HG03432 (cell line): Measurements from ENCODE around the gene TOP2A.
"Not testable (repeated sequence)": the region's sequence is repeated elsewhere in the genome, so short reads cannot be mapped to it uniquely, and the experiment has no call there.

Source experiments
- ATAC-seq: cut with Tn5 transposase; IDR thresholded peaks from one replicate; pipeline ENCODE4 v1.9.1; 2021; ENCODE audit warnings: mild to moderate bottlenecking, moderate library complexity; ENCODE audit not compliant: unreplicated experiment

The TOP2A gene

DNA sequence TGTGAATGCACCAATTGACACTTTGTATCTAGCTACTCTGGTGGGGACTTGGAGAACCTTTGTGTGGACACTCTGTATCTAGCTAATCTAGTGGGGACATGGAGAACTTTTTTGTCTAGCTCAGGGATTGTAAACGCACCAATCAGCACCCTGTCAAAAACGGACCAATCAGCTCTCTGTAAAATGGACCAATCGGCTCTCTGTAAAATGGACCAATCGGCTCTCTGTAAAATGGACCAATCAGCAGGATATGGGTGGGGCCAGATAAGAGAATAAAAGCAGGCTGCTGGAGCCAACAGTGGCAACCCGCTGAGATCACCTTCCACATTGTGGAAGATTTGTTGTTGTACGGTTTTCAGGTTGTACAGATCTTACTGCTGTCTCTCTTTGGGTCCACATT is 41.2 kb downstream of the TOP2A start:
- not testable (repeated sequence) for ATAC-seq

DNA sequence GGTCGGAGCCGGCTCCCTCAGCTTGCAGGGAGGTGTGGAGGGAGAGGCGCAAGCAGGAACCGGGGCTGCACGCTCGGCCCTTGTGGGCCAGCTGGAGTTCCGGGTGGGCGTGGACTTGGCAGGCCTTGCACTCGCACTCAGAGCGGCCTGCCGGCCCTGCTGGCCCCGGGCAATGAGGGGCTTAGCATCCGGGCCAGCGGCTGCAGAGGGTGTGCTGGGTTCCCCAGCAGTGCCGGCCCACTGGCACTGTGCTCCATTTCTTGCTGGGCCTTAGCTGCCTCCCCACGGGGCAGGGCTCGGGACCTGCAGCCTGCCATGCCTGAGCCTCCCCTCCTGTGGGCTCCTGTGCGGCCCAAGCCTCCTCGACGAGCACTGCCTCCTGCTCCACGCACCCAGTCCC is 41.9 kb downstream of the TOP2A start:
- not testable (repeated sequence) for ATAC-seq

DNA sequence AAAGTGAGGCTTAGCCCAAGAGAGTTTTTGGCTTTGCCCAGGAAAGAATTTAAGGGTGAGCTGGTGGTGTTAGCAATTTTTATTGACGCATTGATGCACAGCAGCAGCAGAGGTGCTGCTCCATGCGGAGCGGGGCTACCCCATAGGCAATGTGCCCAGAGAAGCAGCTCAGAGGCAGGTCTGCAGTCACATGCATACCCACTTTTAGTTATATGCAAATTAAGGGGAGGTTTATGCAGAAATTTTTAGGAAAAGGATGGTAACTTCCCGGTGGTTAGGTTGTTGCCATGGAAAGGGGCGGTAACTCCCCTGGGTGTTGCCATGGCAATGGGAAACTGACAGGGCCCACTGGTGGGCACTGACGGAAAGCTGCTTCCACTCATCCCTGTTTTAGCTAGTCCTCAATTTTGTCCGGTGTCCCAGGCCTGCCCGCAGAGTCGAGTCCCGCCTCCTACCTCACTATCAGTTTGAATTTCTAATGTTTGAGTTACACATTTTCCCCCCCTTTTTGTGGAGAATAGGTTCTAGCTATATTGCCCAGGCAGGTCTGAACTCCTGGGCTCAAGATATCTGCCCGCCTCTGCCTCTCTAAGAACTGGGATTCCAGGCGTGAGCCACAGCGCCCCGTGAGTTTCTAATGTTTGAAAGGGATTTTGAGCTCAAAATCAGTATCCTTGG is 42.7 kb downstream of the TOP2A start:
- no peak for ATAC-seq

DNA sequence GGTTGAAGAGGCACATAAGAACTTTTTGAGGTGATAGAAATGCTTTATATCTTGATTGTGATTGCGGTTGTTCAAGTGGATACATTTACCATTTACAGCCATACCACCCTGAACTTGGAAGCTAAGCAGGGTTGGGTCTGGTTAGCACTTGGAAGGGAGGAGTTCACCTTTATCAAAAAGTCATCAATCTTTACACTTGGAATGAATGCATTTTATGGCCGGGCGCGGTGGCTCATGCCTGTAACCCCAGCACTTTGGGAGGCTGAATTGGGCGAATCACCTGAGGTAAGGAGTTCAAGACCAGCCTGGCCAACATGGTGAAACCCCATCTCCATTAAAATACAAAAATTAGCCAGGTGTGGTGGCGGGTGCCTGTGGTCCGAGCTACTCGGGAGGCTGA is 43.7 kb downstream of the TOP2A start:
- ATAC-seq: no peak

DNA sequence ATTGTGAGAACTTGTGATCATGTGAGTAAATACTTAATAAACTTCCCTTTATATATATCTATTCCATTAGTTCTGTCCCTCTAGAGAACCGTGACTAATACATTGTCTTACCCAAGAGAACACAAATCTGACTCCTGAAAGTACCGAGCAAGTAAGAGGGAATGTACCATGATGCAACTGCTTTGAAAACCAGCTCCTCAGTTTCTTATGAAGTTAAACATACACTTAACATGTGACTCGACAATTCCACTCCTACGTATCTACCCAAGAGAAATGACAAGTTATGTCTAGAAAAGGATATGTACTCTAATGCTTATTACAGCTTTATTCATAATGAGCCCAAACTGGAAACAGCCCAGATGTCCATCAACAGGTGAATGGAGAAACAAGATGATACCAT is 44.4 kb downstream of the TOP2A start:
- no peak for ATAC-seq

DNA sequence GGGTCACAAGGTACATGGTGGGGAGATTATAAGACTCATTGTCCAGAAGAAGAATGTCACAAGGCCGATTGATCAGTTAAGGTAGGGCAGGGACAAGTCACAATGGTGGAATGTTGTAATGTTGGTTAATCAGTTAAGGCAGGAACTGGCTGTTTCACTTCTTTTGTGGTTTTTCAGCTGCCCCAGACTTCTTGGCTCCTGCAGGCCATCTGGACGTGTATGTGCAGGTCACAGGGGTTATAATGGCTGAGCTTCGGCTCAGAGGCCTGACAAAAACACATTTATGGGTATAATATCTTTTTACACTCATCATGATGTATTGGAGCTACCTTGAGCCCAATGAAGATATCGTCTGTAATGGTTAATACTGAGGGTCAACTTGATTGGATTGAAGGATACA is 45.1 kb downstream of the TOP2A start:
- not testable (repeated sequence) for ATAC-seq

DNA sequence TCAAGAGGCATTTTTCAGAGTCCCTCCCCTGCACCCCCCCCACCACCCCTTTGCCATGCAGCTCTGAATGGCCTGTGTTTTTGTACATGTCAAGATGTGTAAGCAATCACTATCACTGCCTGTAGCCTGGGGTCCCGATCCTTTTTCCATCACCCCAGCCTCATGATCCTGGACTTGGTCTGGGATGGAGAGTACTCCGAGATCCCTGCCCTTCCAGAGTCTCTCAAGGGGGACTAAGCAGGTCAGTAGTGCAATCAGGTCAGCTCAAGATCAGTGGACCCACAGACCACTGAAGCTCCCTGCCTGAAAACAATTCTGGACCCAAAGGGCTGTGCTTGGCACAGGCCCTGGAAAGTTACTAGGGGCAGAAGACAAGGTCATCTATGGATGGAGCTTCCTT is 45.7 kb downstream of the TOP2A start:
- ATAC-seq: no peak

DNA sequence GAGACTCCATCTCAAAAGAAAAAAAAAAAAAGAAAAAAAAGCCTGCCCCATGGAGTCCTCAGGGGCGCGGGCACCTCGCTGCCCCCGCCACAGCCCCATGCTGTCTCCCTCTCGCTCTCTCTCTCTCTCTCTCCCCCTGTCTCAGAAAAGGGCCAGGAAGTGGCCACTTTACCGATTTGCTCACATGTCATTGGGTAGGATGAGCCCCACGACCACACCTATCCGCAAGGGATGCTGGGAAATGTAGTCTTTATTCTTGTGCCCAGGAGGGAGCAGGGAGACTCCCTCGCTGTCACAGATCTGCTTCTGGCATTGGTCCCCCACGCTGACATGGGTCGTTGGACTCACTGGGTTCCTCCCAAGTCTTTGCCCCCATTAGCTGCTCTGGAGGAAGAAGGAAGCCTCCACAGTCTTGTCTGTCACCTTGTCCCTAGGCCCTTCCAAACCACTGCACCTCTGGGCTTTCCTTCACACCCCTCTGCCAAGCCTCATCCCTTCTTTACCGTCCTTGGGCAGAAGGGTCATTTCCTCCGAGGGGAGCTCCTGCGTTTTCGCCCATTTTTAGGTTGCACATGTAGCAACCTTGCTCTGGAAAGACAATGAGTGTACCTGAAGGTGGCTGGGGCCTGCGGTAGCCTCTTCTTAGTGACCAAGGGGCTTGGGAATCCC is 46.3 kb downstream of the TOP2A start:
- no peak for ATAC-seq

DNA sequence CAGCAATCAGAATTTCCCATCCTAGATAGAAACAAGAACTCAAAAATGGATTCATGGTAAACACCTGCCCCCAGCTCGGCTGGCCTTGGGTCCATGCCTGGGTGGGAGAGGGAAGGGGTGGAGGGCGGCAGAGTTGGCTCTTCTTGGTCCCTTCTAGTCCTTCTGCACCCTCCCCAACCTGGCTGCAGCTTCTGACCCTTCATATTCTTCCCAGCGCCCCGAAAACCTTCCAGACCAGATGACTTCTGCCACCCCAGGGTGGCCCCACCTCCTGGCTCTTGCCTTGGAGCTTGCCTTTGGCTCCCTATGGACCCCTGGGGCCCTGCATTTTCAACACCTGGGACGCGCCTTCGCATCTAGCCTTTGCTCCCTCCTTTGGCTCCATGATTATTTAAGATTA is 47.8 kb downstream of the TOP2A start:
- ATAC-seq: no peak

DNA sequence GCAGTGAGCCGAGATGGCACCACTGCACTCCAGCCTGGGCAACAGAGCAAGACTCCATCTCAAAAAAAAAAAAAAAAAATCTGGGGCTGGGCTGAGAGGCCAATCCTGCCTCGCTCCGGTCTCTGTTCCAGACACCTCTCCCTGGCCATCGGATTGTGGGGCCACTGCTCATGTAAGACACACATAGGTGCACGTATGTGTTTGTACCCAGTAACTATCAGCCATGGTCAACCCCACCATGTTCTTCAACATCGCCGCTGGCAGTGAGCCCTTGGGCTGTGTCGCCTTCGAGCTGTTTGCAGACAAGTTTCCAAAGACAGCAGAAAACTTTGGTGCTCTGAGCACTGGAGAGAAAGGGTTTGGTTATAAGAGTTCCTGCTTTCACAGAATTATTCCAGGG is 50.0 kb downstream of the TOP2A start:
- not testable (repeated sequence) for ATAC-seq

DNA sequence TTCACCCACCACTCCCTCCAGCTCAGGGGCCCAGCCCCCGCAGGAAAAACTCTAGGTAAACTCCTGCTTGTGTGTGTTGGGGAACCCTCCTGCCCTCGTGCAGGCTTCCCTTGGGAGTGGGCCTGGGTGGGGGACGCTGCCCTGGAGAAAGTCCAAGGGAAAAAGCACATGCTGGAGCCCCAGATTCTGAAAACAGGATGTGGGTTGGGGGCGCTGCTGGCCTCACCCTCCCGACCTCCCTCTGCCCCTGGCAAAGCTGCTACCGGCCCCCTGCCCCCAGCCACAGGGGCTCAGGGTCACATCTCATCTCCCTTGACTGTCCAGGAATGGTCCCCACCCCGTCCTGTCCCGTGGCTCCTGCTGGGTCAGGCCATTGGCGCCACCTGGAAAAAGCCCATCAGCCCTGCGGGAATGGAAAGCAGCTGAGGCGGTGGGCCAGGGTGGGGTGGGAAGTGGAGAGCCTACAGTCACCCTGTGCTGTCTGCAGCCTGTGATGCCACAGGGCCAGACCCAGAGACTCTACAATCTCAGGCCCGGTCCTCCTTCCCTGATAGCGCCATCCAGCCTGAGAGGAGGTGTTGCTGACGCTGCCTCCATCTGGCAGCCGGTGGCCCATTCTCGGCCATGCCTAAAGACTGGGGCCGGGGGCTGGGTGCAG is 50.7 kb downstream of the TOP2A start:
- ATAC-seq: no peak

DNA sequence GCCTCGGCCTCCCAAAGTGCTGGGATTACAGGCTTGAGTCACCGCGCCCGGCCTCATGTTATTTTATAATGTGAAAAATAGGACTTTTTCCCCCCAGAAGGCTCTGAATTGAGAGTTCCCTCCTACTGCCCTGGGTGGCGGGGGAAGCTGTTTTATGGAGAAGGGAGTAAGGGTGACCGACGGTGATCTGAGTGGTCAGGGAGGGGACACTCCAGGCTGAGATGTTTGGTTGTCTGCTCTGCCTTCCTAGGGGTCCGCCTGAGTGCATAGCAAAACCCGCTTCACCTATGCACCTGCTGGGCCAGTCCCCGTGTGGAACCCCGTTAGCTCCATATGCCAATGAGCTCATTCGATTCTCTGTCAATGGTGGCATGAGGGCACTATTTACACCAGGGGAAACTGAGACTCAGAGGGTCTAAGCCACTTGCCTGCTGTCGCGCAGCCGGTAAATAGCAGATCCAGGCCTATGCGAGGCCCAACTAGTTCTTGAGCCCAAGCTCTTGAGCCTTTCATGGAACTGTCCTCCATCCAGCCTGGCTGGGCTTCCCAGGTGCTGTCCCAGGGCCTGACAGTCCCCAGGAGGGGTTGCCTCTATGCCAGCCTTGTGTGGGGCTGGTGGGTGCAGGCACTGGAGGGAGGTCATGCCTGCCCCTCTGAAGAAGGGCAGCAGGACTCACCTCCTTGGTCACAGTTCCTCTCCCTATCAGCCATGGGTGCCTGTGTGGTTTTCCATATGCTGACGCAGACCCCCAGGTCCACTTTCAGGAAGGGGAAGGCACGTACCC is 51.4 kb downstream of the TOP2A start:
- no peak for ATAC-seq

DNA sequence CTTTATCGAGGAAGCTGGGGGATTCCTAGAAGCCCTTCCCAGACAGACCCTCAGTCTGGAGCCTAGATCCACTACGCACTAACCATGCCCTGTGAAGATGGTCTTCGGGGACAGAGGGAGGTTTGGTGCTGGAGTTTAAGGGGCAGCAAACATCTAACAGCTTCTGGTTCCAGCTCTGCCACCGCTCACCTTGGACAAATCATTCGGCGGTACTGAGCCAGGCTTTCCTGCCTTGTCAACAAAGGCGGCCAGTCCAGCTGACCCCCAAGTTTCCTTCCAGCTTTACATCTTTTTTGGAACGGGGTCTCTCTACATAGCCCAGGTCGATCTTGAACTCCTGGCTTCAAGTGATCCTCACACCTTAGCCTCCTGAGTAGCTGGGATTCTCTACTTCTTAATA is 52.8 kb downstream of the TOP2A start:
- no peak for ATAC-seq

DNA sequence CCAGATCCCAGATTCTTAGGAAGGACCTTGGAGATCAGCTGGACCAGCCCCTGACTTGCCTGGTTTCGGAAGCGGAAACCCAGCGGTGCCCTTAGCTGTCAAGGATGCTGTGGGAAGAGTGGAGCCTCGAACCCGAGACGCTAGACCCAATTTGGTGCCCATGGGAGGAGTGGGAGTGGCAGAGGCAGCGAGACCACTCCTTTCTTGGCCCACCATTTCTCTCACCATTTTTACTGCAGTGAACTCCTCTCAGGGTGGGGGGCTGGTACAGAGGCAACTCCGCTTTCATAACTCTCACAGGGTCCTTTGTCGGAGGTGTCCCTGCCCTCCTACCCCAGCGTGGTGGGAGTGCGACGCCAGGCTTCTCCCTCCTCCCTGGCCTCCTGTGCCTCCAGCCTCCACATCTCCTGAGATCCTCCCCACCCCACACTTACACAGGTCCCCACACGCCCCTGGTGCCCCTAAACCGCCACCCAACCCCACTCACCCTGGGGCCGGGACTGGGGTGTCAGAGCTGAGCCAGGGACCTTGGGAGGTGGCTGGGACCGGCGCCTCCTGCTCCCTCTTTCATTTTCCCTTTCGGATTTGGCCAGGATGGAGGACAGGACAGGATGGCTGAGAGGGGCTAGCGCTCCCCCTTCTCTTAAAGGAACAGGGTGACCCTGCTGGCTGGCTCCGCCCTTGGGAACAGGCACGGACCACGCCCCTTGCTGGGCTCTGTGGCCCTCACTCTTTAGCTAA is 53.4 kb downstream of the TOP2A start, which contains the start of gene GJD3:
Gene GJD3 (minus strand): TSS at position 617 of the 741 bp plus-strand sequence. CDS start 922 bp downstream, outside the sequence.
- ATAC-seq: no peak

DNA sequence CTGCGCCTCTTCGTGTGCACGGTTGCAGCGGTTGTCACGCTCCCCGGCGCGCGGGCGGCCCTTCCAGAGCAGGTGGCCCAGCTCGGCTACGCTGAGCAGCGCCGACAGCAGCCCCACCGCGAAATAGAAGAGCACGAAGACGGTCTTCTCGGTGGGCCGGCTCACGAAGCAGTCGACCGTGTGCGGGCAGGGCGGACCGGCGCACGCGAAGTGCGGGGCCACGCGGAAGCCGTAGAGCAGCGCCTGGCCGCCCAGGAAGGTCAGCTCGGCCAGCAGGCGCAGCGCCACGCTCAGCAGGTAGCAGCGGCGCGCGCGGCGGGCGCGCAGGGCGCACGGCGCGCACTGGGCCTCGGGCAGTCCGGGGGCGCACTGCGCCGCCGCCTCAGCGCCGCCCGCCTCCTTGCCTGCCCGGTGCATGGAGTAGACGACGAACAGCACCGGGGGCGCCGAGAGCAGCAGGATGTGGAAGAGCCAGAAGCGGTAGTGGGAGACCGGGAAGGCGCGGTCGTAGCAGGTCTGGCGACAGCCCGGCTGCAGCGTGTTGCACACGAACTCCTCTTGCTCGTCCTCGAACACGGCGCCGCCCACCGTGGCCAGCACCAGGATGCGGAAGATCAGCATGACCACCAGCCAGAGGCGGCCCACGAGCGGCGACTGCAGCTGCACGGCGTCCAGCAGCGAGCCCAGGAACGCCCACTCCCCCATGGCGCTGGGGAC is 54.4 kb downstream of the TOP2A start:
- peak; percentile 25 for ATAC-seq

DNA sequence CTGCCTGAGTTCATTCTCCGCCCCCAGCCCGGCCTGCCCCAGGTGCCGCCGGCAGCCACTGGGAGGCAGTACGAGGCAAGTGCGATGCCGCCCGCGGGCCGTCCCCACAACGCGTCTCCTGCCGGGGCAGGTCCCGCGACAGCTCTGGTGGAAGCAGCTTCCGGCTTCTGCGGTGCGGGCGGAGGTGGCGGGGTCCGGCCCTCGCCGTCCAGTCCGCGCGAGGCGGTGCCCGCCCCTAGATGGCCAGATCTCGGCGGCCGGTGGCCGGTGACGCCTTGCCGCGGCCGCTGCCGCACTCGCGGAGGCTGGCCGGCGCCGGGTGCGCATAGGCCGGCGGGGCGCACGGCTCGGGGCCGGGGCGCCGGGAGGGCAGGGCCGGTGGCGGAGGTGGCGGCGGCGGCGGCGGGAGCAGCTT is 55.0 kb downstream of the TOP2A start:
- peak; percentile 75 for ATAC-seq

DNA sequence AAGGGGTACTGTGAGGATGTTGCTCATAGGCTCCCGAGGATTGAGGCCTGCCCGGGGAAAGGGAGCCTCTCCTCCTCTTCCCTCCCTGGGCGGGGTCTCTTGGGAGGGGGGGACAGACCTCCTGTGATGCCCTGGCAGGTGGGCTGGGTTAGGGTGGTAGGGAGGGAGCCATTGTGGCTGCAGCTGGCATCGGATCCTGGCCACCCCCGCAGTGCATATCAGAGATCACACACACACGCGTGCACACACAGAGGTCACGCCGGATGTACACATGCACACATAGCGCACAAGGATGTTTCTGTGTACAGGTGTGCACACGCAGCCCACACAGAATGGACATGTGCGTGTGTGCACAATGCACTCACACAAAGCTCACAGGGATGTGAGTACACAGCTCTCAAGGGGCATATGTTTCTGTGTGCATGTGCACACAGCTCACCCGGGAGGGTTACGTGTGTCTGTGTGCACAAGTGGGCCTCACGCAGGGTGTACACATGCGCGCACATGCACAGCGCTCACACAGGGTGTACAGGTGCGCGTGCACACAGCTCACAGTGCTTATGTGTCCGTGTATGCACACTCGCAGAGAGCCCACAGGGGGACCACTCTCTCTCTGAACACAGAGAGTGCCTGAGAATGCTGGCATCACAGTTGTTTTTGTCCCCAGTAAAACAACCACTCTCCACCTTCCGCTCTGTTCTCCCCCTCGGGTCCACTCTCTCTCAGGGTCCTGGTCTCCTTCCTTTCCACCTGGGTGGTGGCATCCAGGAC is 55.6 kb downstream of the TOP2A start:
- peak; percentile 19 for ATAC-seq

DNA sequence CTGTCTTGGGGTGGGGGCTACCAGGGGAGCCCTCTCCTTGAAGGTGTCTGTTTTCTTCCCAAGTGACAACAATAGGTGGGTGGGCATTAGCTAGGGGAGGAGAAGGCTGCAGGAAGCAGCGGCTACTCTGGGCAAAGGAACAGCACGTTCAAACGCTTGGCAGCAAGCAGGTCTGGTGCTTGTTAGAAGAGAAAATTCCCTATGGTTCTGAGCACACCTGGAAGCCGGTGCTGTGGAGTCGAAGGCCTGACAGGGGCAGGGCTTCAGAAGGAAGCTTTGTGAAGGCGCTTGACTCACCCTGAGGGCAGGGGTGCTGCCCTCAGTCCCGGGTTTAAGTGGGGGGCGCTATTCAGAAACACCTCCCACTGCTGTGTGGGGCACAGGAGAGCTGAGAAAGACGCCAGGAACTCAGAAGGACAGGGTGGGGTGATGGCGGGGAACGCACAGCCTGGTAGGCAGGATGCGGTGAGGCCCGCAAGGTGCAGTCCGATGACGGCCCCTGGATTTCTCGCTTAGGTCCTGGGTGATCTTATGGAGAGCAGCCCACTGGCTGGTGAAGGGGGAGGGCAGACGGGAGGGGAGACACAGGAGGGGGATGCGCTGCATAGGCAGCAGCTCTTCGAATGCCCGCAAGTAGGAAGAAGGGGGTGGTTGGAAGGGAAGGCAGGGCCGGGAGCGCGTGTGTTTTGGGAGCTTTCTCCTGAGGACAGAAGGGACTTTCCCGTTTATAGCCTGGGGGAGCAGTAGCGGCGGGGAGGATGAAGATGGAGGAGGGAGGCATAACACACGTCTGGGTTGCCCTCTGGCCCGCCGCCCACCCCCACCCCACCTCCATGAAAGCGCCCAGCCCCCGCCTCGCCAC is 56.4 kb downstream of the TOP2A start:
- ATAC-seq: no peak
